GM21737 (cell line): ENCODE data around the gene MYL6.
"Not testable (repeated sequence)": the region's sequence is repeated elsewhere in the genome, so short reads cannot be mapped to it uniquely, and the experiment has no call there.

Experiments used
- ATAC-seq: cut with Tn5 transposase; IDR thresholded peaks from one replicate; pipeline ENCODE4 v1.9.1; 2021; ENCODE audit warnings: mild to moderate bottlenecking, moderate library complexity; ENCODE audit not compliant: unreplicated experiment

MYL6 gene

DNA sequence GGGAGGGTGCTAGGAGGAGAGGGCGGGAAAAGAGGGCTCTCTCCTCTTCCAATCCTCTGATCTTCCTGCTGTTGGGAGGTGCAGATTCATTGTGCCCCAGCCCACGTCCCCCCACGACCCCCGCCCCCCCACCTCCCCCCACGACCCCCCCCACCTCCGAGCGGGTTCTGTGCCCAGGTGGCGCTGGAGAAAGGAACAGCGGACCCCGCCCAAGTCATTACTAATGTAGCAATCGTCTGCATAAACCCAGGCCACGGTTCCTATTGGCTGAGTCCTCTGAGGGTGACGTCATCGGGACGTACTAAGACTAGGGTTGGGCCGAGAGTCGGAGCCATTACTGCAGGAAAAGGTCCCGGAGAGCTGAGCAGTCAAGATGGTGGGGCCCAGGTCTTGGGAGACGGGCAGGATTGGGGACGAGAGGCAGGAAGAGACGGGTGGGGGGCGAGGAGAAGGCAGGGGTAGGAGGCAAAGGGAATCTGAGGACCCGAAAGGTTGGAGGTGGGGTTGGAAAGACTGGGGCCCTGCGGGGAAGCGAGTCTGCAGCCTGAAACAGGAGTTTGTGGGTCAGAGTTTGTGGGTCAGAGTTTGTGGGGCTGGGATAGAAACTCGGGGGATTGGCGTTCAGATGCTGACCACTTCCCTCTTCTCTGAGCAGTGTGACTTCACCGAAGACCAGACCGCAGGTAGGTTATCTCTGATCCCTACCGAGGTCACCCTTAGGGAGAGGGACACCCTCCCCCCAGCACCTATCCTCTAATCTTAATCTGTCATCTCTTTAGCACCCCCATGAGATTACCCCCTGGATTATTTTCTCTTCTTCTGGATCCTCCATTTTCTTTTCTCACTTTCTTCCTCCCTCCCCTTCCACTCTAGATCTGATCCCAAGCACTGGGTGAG is at the start of gene MYL6:
MYL6 (plus strand) TSS at position 331 of the 897 bp plus-strand sequence; CDS start at position 374, 43 bp downstream.
- peak; percentile 74 for ATAC-seq

DNA sequence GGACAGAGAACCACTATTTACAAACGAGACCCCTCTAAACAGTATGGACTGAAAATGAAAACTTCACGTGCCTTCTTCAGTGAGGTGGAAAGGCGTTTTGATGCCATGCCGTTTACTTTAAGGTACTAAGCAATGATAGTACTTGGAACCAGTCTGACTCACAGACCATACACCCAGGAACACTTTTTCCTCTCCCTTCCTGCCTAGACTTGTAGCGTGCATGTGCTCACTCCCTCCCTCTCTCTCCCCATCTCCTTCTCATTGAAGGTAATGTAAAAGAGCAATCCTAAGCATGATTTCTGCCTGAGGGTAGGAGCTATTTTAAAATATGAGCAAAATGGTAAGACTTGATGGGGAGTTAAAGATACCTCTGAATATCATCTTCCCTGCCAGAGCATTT is 47.6 kb upstream of the MYL6 start:
- ATAC-seq, result no peak

DNA sequence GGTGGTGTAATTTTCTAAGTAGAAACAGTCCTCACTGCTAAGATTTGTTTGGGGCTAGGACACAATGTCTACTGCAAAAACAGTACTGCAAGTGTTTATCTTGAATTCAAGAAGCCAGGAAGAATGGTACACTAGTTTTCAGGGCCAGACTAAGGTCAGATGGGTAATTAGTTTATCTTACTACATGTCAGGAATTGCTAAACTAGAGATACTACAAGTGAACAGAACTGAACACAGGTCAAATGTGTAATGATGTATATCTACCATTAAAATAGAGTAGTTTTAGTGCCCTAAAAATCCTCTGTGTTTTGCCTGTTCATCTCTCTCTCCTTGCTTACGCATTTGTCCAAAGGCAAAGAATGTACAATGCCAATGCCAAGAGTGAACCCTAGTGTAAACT is 44.1 kb upstream of the MYL6 start:
- ATAC-seq, result no peak

DNA sequence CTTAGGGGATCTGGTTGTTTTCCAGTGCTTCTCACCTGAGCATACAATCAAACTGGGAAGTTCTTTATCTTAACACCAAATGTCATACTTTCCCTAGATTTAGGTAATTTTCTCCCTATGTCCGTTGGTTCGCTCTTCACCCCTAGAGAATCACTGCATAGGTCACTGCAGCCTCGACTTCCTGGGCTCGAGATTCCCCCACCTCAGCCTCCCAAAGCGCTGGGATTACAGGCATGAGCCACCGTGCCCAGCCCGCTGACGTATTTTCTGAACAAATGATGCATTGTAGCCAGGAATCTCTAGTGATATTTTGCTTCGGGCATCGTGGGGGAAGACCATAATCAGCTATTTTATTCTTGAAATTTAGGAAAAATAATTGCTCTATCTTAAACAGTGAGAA is 42.8 kb upstream of the MYL6 start:
- no peak for ATAC-seq

DNA sequence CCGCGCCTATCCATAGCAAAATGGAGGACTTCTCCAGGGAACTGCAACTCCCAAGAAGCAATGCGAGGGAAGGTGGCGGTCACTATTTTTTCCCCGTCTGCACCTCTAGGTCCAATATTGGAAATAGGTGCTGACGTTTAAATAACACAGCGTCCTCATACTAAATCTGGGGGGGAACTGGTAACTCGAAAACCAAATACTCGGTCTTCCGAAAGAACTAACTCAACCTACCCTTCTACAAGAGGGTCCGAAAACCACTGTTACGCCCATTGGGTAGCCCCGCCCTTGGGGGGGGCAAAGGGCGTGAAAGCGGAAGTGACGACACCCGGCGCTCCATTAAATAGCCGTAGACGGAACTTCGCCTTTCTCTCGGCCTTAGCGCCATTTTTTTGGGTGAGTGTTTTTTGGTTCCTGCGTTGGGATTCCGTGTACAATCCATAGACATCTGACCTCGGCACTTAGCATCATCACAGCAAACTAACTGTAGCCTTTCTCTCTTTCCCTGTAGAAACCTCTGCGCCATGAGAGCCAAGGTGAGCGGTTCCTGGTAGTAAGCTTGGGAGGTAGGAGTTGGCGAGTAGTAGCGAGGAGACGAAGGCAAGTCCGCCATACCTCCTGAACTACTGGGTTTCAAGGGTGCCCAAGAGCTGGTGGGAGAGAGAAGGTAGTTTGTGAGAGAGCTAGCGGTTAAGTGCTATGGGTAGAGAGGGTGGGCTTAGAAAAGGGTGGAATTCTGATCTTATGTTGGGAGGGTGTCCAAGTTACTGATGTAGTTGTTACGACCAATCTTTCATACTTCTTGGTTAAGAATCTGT is 41.7 kb upstream of the MYL6 start, which contains the start of gene RPL41:
RPL41 (plus strand) TSS at position 367 of the 815 bp plus-strand sequence.
- peak; percentile 47 for ATAC-seq

DNA sequence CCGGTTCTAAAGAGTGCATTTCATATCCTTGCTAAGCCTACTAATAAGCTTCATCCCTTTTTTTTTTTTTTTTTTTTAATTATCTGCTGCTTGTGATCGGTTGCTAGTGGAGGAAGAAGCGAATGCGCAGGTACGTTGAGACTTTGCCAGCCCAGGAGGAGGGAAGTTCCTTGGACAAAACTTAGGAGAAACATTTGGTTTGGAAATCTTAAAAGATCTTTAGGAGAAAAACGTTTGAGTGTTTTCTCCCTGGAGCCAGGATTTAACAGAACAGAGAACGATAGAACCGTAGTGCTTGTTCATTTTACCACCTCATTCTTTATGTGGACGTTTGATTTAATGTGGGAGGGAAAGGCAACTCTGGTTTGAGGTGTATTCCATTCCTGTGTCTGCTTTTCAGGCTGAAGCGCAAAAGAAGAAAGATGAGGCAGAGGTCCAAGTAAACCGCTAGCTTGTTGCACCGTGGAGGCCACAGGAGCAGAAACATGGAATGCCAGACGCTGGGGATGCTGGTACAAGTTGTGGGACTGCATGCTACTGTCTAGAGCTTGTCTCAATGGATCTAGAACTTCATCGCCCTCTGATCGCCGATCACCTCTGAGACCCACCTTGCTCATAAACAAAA is 41.0 kb upstream of the MYL6 start:
- not testable (repeated sequence) for ATAC-seq

DNA sequence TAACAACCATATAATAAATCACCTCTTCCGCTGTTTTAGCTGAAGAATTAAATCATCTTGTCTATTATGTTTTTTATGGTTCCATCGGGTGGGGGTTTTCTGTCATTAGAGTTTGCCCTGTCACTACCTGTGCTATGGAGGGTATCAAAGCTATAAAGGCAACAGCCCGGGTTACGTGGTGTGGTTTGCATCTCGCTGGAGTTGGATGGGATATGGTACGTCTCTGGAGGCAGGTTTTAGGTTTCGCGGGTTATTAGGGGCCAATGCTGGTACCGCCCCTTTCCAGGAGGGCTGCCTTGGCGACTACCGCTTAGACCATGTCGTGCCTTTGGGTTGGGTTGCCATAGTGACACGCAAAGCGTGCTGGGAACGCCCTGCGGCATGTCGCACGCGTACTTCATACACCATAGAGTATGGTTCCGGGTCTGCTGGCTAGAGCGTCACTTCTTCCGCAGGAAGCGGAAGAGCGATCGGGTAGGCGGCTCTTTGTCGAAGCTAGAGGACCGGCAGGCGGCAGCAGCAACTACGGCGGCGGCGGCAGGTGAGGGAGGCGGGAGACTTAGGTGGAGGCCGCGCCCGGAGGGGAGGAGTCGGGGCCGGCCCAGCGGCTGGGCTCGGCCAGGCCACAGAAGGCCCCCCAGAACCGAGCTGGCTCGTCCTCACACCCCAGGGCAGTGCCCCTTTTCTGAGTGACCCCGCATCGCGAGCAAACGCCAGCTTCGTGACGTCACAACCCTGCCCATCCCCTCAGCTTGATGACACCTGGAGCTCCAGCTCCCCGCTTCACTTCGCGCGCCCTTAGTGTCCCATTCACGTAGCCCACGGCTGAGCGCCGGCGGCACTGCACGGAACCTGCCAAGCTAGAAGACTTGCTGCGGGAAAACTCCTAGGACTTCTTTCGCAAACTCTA is 40.1 kb upstream of the MYL6 start, which contains the start of gene ZC3H10:
ZC3H10 (plus strand) TSS at position 489 of the 910 bp plus-strand sequence. CDS start 2,297 bp downstream, outside the sequence.
- ATAC-seq, result peak; percentile 82

DNA sequence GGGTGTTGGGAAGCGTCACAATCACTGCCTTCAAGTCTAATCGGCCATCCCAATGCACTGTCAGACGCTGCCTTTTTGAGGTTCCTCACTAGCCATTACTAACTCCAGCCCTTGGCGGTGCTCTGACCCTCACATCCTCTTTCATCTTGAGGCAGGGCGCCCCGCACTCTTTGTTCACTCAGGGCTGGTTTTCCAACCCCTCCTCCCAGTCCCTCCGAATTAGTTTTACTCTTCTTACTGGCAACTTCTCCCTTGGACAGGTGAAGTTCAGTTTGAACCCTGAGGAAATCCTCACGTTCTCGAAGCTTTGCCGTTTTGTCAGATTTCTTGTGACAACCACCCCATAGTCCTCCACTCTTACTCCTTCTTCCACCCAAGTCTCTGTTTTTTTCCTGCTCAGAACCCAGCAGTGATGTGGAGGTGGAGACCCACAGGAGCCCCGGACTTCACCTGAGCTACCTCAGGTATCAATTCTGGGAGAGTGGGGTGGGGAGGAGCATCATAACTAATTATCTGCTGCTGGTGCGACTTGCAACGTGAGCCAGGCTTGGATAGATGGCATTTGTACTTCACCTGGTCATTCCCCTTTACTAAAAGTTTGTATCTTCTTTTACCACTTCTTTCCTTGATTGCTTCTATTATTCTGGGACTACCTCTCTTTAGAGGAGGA is 39.3 kb upstream of the MYL6 start:
- ATAC-seq, result peak; percentile 5

DNA sequence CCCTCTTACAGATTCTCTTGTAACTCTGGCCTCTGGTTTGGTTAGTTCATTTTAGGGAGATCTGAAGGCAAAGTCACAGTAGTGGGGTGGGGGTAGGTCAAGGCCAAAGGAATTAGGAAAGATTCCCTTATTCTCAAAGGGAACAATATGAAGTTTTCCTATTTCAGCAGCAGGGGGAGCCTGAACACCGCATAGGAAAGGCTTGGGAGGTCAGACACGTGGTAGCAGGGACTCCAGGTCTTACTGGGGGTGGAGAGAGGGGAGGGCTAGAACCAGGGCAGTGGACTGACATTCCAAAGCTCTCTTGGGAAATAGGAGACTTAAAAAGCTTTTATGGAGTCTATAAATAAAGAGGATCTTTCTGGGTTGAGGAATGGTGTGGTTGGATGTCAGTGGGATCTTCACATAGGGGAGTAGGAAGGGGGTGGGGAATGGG is 38.8 kb upstream of the MYL6 start:
- ATAC-seq, result no peak

DNA sequence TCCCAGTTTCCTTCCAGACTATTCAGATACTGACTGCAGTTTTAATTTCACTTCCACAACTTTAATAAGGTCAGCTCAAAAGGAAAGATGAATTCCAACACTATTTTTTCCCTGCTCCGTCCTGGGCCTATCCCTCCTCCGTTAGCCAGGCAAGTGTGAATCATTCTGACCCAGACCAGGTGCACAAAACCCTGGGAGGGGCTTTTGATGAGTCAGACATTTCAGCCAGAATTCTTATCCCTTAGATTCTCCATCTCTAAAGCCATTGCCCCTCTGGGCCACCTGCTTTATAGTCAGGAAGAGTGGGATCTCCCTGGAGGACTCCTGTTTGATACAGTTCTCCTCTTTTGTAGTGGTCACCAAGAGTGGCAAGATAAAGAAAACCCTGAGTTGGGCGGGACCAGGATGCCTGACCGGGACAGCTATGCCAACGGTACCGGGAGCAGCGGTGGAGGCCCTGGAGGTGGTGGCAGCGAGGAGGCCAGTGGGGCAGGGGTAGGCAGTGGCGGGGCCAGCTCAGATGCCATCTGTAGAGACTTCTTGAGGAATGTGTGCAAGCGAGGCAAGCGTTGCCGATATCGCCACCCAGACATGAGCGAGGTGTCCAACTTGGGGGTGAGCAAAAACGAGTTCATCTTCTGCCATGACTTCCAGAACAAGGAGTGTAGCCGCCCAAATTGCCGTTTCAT is 37.9 kb upstream of the MYL6 start:
- ATAC-seq, result no peak

DNA sequence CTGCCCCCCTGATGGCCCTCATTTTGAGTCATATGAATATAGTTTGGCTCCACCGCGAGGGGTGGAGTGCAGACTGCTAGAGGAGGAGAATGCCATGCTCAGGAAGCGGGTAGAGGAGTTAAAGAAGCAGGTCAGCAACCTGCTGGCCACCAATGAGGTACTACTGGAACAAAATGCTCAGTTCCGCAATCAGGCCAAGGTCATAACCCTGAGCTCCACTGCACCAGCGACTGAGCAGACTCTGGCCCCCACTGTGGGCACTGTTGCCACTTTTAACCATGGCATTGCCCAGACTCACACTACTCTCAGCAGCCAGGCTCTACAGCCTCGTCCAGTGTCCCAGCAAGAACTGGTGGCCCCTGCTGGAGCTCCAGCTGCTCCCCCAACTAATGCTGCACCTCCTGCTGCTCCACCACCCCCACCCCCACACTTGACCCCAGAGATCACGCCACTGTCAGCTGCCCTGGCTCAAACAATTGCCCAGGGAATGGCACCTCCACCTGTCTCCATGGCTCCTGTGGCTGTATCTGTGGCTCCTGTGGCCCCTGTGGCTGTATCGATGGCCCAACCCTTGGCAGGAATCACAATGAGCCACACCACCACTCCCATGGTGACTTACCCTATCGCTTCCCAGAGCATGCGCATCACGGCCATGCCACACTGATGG is 36.8 kb upstream of the MYL6 start:
- no peak for ATAC-seq

DNA sequence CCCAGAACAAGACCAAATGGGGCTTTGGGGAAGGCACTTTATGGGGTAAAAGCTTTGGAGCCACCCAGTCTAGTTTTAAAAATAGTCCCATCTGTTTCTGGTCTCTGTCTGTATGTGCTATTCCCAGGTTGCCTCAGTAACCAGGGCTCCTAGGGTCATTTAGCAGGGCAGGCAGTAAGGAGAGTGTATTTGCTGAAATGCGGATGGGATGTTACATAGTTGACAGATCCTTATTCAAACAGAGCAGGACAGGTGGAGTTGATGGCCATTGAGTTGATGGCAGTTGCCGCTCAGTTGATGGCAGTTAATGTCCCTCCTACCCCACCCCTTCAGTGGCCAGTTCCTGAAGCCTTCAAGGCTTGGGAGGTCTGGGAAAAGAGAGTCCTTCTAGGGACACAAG is 35.5 kb upstream of the MYL6 start:
- no peak for ATAC-seq

DNA sequence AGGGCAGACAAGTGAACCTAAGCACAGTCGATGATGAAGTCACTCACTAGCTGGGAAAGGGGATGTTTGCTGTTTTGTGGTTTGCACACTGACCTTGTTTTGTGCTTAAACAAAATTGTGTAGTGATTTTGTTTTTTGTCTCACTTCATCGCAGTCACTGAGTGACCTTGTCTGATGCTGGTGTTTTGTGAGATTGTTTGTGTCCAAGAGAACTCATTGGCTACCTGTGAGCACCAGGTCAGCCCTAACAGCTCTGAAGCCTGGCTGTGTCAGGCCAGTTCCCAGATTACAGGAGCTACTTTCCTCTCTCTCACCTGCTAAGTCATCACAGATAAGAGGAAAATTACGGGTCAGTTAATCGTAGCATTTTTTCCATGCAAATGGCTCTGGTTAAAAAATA is 34.0 kb upstream of the MYL6 start:
- ATAC-seq, result no peak

DNA sequence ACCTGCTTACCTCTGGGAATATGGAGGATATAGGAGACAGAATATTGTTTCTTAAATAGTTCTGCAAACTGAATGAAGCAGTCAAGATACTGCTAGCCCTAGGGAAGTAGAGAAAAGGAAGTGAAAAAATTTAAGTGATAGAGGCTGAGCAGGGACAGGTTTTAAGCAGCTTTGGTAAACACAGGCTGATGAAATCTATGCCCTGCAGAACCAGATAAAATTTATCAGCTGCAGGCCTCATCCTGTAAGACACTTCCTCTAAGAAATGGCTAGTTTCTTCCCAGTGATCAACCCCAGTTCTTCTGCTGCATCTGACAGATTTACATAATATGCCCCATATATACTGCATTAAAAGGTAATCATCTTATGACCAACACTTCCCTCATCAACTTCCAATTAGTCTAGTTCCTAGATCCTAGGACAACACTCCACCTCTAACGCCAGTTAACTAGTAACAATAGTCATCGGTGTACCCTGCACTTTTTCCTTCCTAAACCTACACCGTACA is 31.4 kb upstream of the MYL6 start:
- no peak for ATAC-seq

DNA sequence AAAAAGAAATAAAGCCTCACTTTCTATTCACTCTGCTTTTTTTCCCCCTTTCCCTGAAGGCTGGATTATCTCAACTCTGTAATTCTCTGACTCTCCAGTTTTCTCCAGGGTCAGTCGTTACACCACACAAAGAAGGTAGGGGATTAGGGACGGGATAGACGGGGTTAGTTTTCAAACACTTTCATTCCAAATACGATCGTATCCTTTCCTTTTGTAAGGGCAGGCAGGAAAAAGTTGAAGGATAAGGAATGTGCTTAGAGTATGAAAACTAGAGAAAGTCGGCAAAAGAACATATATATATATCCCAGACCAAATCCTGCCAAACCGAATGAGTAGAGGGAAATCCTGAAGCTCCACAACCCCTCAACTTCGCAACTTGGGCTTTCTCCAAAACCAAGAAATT is 30.7 kb upstream of the MYL6 start:
- ATAC-seq, result no peak

DNA sequence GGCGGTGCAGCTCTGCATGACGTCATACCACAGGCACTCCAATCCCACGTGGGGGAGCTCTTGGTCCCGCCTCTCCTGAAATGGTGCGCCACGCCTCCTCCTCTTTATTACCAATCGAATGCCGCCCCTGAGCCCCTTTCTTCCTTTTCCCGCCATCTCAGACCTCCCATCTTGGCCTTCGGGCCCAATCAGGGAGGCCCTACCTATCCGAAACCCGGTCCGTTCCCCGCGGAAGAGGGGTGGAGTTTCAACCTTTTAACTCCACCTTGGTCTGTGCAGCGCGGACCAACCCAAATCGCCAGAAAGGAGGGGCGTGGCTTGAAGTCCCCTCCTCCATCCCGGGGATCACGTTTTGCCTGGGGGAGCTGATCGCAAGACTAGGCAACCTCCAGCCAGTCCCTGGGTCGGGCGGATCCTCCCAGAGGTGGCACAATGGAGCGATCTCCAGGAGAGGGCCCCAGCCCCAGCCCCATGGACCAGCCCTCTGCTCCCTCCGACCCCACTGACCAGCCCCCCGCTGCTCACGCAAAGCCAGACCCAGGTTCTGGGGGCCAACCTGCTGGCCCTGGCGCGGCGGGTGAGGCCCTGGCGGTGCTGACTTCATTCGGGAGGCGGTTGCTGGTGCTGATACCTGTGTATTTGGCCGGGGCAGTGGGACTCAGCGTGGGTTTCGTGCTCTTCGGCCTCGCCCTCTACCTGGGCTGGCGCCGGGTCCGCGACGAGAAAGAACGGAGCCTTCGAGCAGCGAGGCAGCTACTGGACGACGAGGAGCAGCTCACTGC is 30.1 kb upstream of the MYL6 start, which contains the start of gene ESYT1:
ESYT1 (plus strand) TSS at position 380 of the 782 bp plus-strand sequence; CDS start at position 433, 53 bp downstream.
- ATAC-seq, result peak; percentile 87

DNA sequence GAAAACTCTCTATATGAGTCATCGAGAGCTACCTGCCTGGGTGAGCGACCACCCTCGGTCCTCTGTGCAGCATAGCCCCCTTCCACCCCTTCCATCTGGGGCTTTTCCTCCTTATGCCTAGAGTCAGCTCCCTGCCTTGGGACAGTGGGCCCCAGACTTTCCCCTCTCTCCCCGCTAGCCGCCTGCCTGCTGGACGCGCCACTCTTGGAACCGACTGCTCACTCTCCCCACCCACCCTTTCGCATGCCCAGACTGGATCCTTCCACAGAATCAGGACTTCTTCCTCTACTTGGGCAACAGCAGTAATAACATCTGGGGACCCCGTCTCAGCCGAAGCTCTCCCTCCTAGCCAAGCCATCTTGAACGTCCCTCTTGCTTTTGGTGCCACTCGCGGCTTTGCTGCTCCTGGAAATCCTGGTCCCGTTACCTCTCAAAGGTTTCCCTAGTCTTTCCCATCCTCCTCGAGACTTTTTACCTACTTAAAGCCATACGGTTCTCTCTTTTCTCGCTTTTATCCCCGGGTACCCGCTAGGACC is 29.4 kb upstream of the MYL6 start:
- ATAC-seq, result no peak
